MM.1S (cell line): ENCODE data around the gene SLC36A4.

Experiments
- CTCF ChIP-seq: fragments of 300-600 bp; sonication (generic); IDR thresholded peaks from 2 replicates; pipeline ENCODE4 v1.5.1; 2016; ENCODE audit warnings: antibody characterized with exemption, low read length, mixed read lengths
- EZH2 ChIP-seq: fragments of 300-600 bp; sonication (generic); optimal IDR thresholded peaks from 2 replicates; pipeline ENCODE3; 2017; ENCODE audit warnings: low read depth, mild to moderate bottlenecking, antibody characterized with exemption, low read length, mixed read lengths

GRCh38 chr11:93166862-93167261, 30.9 kb downstream of the SLC36A4 start:
- TF ChIP-seq CTCF (no peak), EZH2 (no peak)
